ENCODE data around the gene ROMO1.

GRCh38 chr20:35729283-35729807 lies 30.1 kb downstream of the ROMO1 start:
- TF ChIP-seq CTCF (IDR thresholded peaks at IDR 0.05) (no peak), POLR2A (IDR thresholded peaks at IDR 0.05) (no peak)

All from Peyer's patch (tissue), 4 donors.